Right lobe of liver (tissue), 6 donors: ENCODE data around the gene SPTB. TPM values are rescaled to one million over a fixed set of nuclear protein-coding genes. Genes with fewer than 3 reads are reported as not detected.

ENCODE experiments used
- ATAC-seq, 4 donors: fragments of 200-7000 bp; cut with Tn5 transposase; one replicate each; pipeline ENCODE4 v1.9.1; 2020; ENCODE audit warnings: mild to moderate bottlenecking in 4 of 4, moderate library complexity in 4 of 4
- DNase-seq, 3 donors: peaks; one replicate each; pipeline ENCODE4 v3.0.0-alpha.2; 2020
- H3K27ac ChIP-seq, 3 donors: fragments of 200-600 bp; one replicate each; pipeline ENCODE4 v1.8.0; 2022
- H3K27me3 ChIP-seq, 2 donors: fragments of 200-600 bp; one replicate each; pipeline ENCODE4 v1.8.0; 2022
- H3K36me3 ChIP-seq, 4 donors: fragments of 200-600 bp; sonication (generic) in 1 of 4; one replicate each; pipeline versions ENCODE4 v1.5.1 to v1.8.0; 2017 to 2022; ENCODE audit warnings: control low read depth in 1 of 4
- H3K4me1 ChIP-seq, 4 donors: fragments of 200-600 bp; sonication (generic) in 1 of 4; one replicate each; pipeline versions ENCODE4 v1.5.1 to v1.8.0; 2017 to 2022; ENCODE audit warnings: control low read depth in 1 of 4
- H3K4me3 ChIP-seq, 3 donors: fragments of 200-600 bp; one replicate each; pipeline ENCODE4 v1.8.0; 2022
- H3K9me3 ChIP-seq, 4 donors: fragments of 200-600 bp; sonication (generic) in 1 of 4; one replicate each; pipeline versions ENCODE4 v1.5.1 to v1.8.0; 2017 to 2022; ENCODE audit warnings: control low read depth in 1 of 4
- POLR2A ChIP-seq: fragments of 450-650 bp; IDR thresholded peaks from one replicate; pipeline ENCODE4 v1.6.1; 2017; ENCODE audit warnings: antibody characterized with exemption, mild to moderate bottlenecking
- WGBS: methylation state at CpG from one replicate; pipeline ENCODE4 v1.1.6; 2018; ENCODE audit warnings: low coverage, low lambda C conversion rate; ENCODE audit not compliant: insufficient coverage; ENCODE audit errors: missing lambda C conversion rate; 5-methylcytosine and 5-hydroxymethylcytosine counted together
- intact Hi-C, 2 donors: fragments of 100-400 bp; cut with DNase I; formaldehyde crosslinking; loops; one replicate each; pipeline versions ENCODE4 v1.11.2 to v1.14.1; 2022
- total RNA-seq, 6 experiments: library from RNA; depleted of rRNA in 2 of 6; stranded (reverse); fragments of >200 nt in 2 of 6; fragmentation: NEBNext Ultra II Directional in 3 of 6; extraction: Animal tissue kit (Norgen Biotek cat#: 25700) in 3 of 6; gene quantifications; one replicate each; pipeline versions ENCODE4 v1.1.0 to v1.2.4, GENCODE V29; 2016 to 2023
- TF ChIP-seq, protein P1 (sequence below), 4 donors: fragments of 200-600 bp in 3 of 4; fragments of 450-650 bp in 1 of 4; IDR thresholded peaks; one replicate each; pipeline versions ENCODE4 v1.5.1 to v1.8.0; 2016 to 2022; ENCODE audit warnings: antibody characterized with exemption in 4 of 4, mild to moderate bottlenecking in 2 of 4
- donor health status: DM: no; HTN: yes; CAD: no.
- donor health status: DM: no; HTN: no; CAD: no.
- donor health status: DM: no; HTN: no; CAD: no.
- donor health status: DM: no; HTN: yes; CAD: no.
- donor health status: DM: no; HTN: yes; CAD: no.

The SPTB gene
- total RNA-seq, 6 experiments from 2014 or later: 0.12 to 2.4 (median 0.72) TPM

GRCh38 chr14:64768401-64769095 is 111.2 kb downstream of the SPTB start:
- H3K36me3 ChIP-seq: no peaks in the 10 kb centered on the region
- TF ChIP-seq, protein P1, sequence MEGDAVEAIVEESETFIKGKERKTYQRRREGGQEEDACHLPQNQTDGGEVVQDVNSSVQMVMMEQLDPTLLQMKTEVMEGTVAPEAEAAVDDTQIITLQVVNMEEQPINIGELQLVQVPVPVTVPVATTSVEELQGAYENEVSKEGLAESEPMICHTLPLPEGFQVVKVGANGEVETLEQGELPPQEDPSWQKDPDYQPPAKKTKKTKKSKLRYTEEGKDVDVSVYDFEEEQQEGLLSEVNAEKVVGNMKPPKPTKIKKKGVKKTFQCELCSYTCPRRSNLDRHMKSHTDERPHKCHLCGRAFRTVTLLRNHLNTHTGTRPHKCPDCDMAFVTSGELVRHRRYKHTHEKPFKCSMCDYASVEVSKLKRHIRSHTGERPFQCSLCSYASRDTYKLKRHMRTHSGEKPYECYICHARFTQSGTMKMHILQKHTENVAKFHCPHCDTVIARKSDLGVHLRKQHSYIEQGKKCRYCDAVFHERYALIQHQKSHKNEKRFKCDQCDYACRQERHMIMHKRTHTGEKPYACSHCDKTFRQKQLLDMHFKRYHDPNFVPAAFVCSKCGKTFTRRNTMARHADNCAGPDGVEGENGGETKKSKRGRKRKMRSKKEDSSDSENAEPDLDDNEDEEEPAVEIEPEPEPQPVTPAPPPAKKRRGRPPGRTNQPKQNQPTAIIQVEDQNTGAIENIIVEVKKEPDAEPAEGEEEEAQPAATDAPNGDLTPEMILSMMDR (IDR thresholded peaks at IDR 0.05): no peak
- no peak for TF ChIP-seq POLR2A
- H3K9me3 ChIP-seq: no peaks in the 10 kb centered on the region
- ATAC-seq (no peak), DNase-seq (peak in 1 of 3 donors; percentile 37)
- H3K27me3 ChIP-seq: no peaks in the 10 kb centered on the region
- H3K4me1 ChIP-seq: no peaks in the 10 kb centered on the region
- WGBS: 53% methylated on average over 5 of the region's 13 CpGs
- no peak overlapping the region for H3K4me3 ChIP-seq
- no peak overlapping the region for H3K27ac ChIP-seq
- intact Hi-C loops: no loop called here

- no peaks in the 10 kb centered on the region for H3K36me3 ChIP-seq
- H3K4me1 ChIP-seq: no peaks in the 10 kb centered on the region
- DNase-seq (peak in 2 of 3 donors; percentile 58 to 60), ATAC-seq (peak; percentile 6 to 48 (median 36))
- TF ChIP-seq, protein P1 (IDR thresholded peaks at IDR 0.05): no peak
- no peak for TF ChIP-seq POLR2A
- intact Hi-C loops: no loop called here
- H3K27me3 ChIP-seq: no peaks in the 10 kb centered on the region
- 54% methylated on average over 7 of the region's 15 CpGs for WGBS
- H3K4me3 ChIP-seq: no peak overlapping the region
- no peak overlapping the region for H3K27ac ChIP-seq
- no peaks in the 10 kb centered on the region for H3K9me3 ChIP-seq
Measured at GRCh38 chr14:64767215-64767964, 112.3 kb downstream of the SPTB start.

DNA sequence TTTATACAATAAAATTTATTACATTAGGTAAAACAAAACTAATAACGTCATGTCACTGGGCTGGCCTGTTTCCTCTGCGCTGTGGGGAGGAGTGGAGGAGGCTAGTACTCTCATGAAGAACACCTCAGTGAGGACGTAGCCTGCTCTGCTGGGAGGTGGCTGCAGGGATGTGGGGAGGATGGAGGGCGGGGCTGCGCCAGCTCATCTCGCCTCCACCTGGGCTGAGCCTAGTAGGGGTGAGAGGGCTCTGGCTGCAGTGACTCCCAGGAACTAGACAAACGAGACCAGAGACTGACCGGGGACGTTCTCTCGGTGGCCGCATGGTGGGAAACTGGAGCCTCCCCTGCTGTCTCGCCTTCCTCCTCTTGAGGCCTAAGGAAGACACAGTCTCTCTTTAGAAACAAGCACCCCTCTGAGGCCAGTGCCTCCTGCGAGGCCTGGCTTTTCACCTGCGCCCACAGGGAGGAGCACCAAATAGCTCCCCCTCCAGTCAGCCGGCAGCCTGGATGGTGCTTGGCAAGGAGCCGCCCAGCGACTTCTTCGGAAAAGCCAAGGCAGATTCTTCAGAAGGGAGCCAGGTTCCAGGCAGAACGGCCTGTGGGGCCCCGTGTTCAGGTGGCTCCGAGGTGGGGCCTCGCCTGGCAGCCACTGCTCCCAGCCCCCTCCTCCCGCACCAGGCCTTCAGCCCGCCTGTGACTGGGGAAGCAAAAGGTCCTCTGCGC is 113.1 kb downstream of the SPTB start:
- no peak overlapping the region for H3K27ac ChIP-seq
- H3K4me1 ChIP-seq: no peaks in the 10 kb centered on the region
- no peaks in the 10 kb centered on the region for H3K9me3 ChIP-seq
- no peak overlapping the region for H3K4me3 ChIP-seq
- no peak for TF ChIP-seq POLR2A
- TF ChIP-seq, protein P1 (IDR thresholded peaks at IDR 0.05): no peak
- whole genome bisulfite sequencing: 77% methylated on average over 5 of the region's 25 CpGs
- intact Hi-C loops: no loop called here
- no peaks in the 10 kb centered on the region for H3K36me3 ChIP-seq
- ATAC-seq (no peak), DNase-seq (peak in 1 of 3 donors; percentile 37)
- no peaks in the 10 kb centered on the region for H3K27me3 ChIP-seq

DNA sequence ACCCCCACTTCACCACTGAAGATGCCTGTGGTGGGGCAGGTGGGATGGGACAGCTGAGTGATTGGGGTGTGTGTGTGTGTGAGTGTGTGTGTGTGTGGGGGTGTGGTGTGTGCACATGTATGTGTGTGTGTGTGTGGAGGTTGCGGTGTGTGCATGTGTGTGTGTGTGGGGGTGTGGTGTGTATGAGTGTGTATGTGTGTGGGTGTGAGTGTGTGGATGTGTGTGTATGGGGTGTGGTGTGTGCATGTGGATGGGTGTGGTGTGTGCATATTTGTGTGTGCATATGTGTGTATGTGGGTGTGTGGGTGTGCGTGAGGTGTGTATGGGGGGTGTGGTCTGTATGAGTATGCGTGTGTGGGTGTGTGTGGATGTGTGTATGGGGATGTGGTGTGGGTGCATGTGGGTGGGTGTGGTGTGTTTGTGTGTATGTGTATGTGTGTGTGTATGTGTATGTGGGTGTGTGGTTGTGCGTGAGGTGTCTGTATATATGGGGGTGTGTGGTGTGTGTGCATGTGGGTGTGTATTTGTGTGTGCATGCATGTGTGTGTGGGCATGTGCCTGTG is 113.9 kb downstream of the SPTB start:
- Histone ChIP-seq H3K27me3 (no peaks in the 10 kb centered on the region), H3K36me3 (no peaks in the 10 kb centered on the region), H3K4me1 (no peaks in the 10 kb centered on the region), H3K27ac (no peak overlapping the region), H3K4me3 (no peak overlapping the region), H3K9me3 (no peaks in the 10 kb centered on the region)
- 86% methylated on average over 4 of the region's 4 CpGs for WGBS
- intact Hi-C loops: no loop called here
- ATAC-seq (no peak), DNase-seq (peak in 1 of 3 donors; percentile 25)
- no peak for TF ChIP-seq POLR2A
- TF ChIP-seq, protein P1 (IDR thresholded peaks at IDR 0.05): no peak
